Natural killer cell (primary cell): ENCODE results near the gene ZNF451. TPM values are rescaled to one million over a fixed set of nuclear protein-coding genes. Genes with fewer than 3 reads are reported as not detected.

Experiments used
- ATAC-seq, 3 donors: fragments of 150-1000 bp in 2 of 3; fragments of 200-7000 bp in 1 of 3; cut with Tn5 transposase; 1 replicate in 1 of 3; 2 replicates in 2 of 3; pipeline ENCODE4 v1.10.0; 2021; ENCODE audit warnings: mild to moderate bottlenecking in 2 of 3, moderate library complexity in 2 of 3
- DNase-seq, 2 donors: peaks; one replicate each; pipeline versions ENCODE4 v3.0.0 to v3.0.0-alpha.2; 2013 to 2021; ENCODE audit warnings: mixed read lengths in 1 of 2
- H3K27ac ChIP-seq: one replicate; pipeline ENCODE4 v1.5.1; 2013; ENCODE audit warnings: mild to moderate bottlenecking, low read length
- H3K27me3 ChIP-seq: one replicate; pipeline ENCODE4 v1.6.1; 2013; ENCODE audit warnings: low read length; ENCODE audit not compliant: control insufficient read depth, insufficient read depth
- H3K36me3 ChIP-seq: one replicate; pipeline ENCODE4 v1.6.1; 2013; ENCODE audit warnings: low read length; ENCODE audit not compliant: control insufficient read depth, insufficient read depth
- H3K4me1 ChIP-seq: one replicate; pipeline ENCODE4 v1.6.1; 2013; ENCODE audit warnings: low read length; ENCODE audit not compliant: control insufficient read depth, insufficient read depth
- H3K4me3 ChIP-seq: one replicate; pipeline ENCODE4 v1.5.1; 2013; ENCODE audit warnings: low read length
- H3K9me3 ChIP-seq: one replicate; pipeline ENCODE4 v1.6.1; 2013; ENCODE audit warnings: low read length; ENCODE audit not compliant: control insufficient read depth, insufficient read depth
- H3K27ac Mint-ChIP-seq, 2 donors: one replicate each; pipeline ENCODE4 v1.8.0; 2022; ENCODE audit warnings: mild to moderate bottlenecking in 2 of 2, mixed read lengths in 2 of 2, moderate library complexity in 1 of 2
- H3K27me3 Mint-ChIP-seq, 2 donors: one replicate each; pipeline ENCODE4 v1.8.0; 2022; ENCODE audit warnings: low read depth in 2 of 2, mixed read lengths in 2 of 2
- H3K36me3 Mint-ChIP-seq: one replicate; pipeline ENCODE4 v1.8.0; 2022; ENCODE audit warnings: mixed read lengths
- H3K4me1 Mint-ChIP-seq, 2 donors: one replicate each; pipeline ENCODE4 v1.8.0; 2022; ENCODE audit warnings: mixed read lengths in 2 of 2
- H3K4me3 Mint-ChIP-seq: one replicate; pipeline ENCODE4 v1.8.0; 2022; ENCODE audit warnings: mild to moderate bottlenecking, moderate library complexity, mixed read lengths
- H3K9me3 Mint-ChIP-seq, 2 donors: one replicate each; pipeline ENCODE4 v1.8.0; 2022; ENCODE audit warnings: mixed read lengths in 2 of 2
- WGBS: methylation state at CpG from one replicate; pipeline ENCODE4 v1.1.7; 2013; ENCODE audit warnings: missing lambda C conversion rate; ENCODE audit not compliant: insufficient coverage; 5-methylcytosine and 5-hydroxymethylcytosine counted together
- intact Hi-C: fragments of 100-400 bp; cut with micrococcal nuclease; formaldehyde crosslinking; loops from one replicate; pipeline ENCODE4 v1.14.2; 2022
- total RNA-seq, 4 donors: library from RNA; stranded (reverse); fragments of 120-200 nt in 1 of 4; gene quantifications; one replicate each; pipeline versions ENCODE4 v1.2.3 to v1.2.4, GENCODE V29; 2013 to 2022
- TF ChIP-seq, protein P1 (sequence below): fragments of 200-600 bp; IDR thresholded peaks from one replicate; pipeline ENCODE4 v1.8.0; 2022; ENCODE audit warnings: antibody characterized with exemption

ZNF451 gene
- total RNA-seq, 3 donors from 2014 or later (not counting 1 experiment from before 2014, with no cell fraction given), result 121 to 131 (median 122) TPM

DNA sequence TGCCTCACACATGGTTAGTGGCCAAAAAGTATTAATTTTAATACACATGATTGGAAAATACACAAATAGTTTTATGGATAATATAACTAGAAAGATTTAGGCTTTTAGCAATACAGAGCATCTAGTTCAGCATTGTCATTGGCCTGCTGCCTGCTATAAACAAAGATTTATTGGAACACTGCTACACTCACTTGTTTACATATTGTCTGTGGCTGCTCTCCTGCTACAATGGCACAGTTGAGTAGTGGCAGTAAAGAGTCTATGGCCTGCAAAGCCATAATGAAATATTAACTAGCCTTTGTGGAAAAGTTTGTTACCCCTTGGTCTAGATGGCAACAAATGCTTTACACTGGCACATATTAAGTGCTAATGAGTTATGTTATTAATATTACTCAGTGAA is 37.8 kb downstream of the ZNF451 start:
- no peaks in the 10 kb centered on the region for H3K9me3 Mint-ChIP-seq
- no peak overlapping the region for H3K4me3 Mint-ChIP-seq
- peaks cover 29% of the 10 kb centered on the region for H3K36me3 ChIP-seq

DNA sequence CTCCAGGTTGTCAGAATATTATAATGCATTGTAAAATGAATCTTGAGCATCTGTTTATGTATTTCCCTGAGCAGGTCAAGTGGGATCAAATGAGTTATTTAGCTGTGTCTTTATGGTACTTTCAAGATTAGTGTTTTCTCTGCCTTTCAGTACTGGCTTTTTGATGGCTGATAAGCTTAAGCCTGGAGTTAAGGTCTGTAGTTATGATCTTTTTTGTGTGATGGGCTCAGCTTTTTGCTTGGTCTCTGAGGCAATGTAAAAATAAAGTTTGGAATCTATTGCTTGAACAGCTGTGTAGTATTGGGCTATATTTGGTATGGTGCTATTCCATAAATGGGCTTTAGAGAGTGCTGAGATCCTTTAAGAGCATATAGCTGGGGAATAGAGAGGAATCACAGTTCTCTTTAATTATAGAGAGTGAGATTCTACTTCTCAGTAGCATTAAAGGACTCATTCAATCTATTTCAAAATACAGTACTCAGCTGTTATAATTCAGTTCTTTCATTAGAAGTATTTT is 40.7 kb downstream of the ZNF451 start:
- intact Hi-C loops, result no loop called here
- H3K4me3 ChIP-seq, result no peak overlapping the region
- H3K36me3 ChIP-seq, result peaks cover 40% of the 10 kb centered on the region
- no peaks in the 10 kb centered on the region for H3K4me1 ChIP-seq
- H3K36me3 Mint-ChIP-seq, result peaks cover 5% of the 10 kb centered on the region
- no peak for DNase-seq
- TF ChIP-seq, protein P1, sequence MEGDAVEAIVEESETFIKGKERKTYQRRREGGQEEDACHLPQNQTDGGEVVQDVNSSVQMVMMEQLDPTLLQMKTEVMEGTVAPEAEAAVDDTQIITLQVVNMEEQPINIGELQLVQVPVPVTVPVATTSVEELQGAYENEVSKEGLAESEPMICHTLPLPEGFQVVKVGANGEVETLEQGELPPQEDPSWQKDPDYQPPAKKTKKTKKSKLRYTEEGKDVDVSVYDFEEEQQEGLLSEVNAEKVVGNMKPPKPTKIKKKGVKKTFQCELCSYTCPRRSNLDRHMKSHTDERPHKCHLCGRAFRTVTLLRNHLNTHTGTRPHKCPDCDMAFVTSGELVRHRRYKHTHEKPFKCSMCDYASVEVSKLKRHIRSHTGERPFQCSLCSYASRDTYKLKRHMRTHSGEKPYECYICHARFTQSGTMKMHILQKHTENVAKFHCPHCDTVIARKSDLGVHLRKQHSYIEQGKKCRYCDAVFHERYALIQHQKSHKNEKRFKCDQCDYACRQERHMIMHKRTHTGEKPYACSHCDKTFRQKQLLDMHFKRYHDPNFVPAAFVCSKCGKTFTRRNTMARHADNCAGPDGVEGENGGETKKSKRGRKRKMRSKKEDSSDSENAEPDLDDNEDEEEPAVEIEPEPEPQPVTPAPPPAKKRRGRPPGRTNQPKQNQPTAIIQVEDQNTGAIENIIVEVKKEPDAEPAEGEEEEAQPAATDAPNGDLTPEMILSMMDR, result no peak
- no peaks in the 10 kb centered on the region for H3K9me3 ChIP-seq
- H3K4me3 Mint-ChIP-seq, result no peak overlapping the region
- no peaks in the 10 kb centered on the region for H3K4me1 Mint-ChIP-seq
- no peaks in the 10 kb centered on the region for H3K9me3 Mint-ChIP-seq
- no peaks in the 10 kb centered on the region for H3K27me3 ChIP-seq
- ATAC-seq, result no peak
- H3K27ac Mint-ChIP-seq, result no peak overlapping the region
- no peak overlapping the region for H3K27ac ChIP-seq
- no peaks in the 10 kb centered on the region for H3K27me3 Mint-ChIP-seq

More for the DNA sequence above, 37.8 kb downstream of the ZNF451 start:
- intact Hi-C loops, result no loop called here
- TF ChIP-seq, protein P1, result no peak
- Mint-ChIP-seq H3K36me3 (no peaks in the 10 kb centered on the region), H3K4me1 (peaks cover 0 to 5% of the 10 kb centered on the region in 2 donors), H3K27me3 (no peaks in the 10 kb centered on the region), H3K27ac (no peak overlapping the region)
- Histone ChIP-seq H3K27ac (no peak overlapping the region), H3K4me3 (no peak overlapping the region), H3K9me3 (no peaks in the 10 kb centered on the region), H3K4me1 (no peaks in the 10 kb centered on the region), H3K27me3 (no peaks in the 10 kb centered on the region)
- ATAC-seq (no peak), DNase-seq (no peak)

DNA sequence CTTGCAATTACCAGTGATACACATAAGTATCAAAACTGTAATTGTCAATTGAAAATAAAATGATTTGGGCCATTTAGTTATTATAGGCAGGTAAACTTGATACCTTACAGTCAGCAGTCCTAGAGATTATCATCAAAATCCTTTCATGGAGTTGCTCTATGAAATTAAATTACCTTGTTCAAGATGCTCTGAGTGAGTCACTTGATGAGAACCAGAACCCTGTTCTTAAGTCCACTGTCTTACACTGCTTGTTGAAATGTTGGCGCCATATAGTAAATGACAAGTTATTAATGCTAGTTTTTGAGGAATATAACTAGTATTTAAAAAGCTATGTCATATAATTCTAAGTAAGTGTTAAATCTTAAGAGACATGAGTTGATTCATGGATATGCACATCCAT is 45.0 kb downstream of the ZNF451 start:
- WGBS, result 100% methylated on average over 1 of the region's 1 CpG
- Mint-ChIP-seq H3K4me3 (no peak overlapping the region), H3K27me3 (no peaks in the 10 kb centered on the region), H3K27ac (no peak overlapping the region), H3K4me1 (peaks cover 12 to 22% of the 10 kb centered on the region in 2 donors), H3K9me3 (no peaks in the 10 kb centered on the region), H3K36me3 (peaks cover 5% of the 10 kb centered on the region)
- peaks cover 32% of the 10 kb centered on the region for H3K36me3 ChIP-seq
- TF ChIP-seq, protein P1, result no peak
- ATAC-seq, result no peak
- no peaks in the 10 kb centered on the region for H3K9me3 ChIP-seq
- no peak for DNase-seq
- no peaks in the 10 kb centered on the region for H3K4me1 ChIP-seq
- H3K27me3 ChIP-seq, result no peaks in the 10 kb centered on the region
- intact Hi-C loops, result loop anchor here (5.0 kb wide), 1 partner anchor 33 kb away; no protein-coding TSS in a partner anchor
- no peak overlapping the region for H3K4me3 ChIP-seq
- H3K27ac ChIP-seq, result no peak overlapping the region

DNA sequence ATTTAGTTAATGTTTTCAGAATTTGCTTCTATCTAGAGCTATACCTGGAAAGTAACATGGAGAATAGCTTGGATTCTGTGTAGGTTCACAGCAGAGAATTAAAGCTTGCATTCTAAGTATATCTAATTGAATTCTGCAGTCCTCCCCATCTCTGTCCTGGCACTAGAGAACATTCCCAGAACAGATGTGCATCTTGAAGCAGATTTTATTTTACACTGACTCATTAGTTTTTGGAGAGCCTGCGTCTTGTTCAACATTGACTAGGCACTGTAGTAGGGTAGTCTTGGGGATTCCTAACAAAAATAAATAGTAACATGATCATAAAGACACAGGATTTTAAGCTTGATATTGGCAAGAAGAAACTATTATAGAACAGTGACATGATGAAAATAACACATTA is 45.9 kb downstream of the ZNF451 start:
- H3K4me3 ChIP-seq, result no peak overlapping the region
- Mint-ChIP-seq H3K4me1 (peaks cover 12 to 22% of the 10 kb centered on the region in 2 donors), H3K36me3 (peaks cover 5% of the 10 kb centered on the region), H3K27me3 (no peaks in the 10 kb centered on the region), H3K9me3 (no peaks in the 10 kb centered on the region), H3K27ac (peak overlapping the region in 1 of 2 donors; percentile 9), H3K4me3 (no peak overlapping the region)
- no peak overlapping the region for H3K27ac ChIP-seq
- ATAC-seq (no peak), DNase-seq (no peak)
- no peaks in the 10 kb centered on the region for H3K9me3 ChIP-seq
- no peaks in the 10 kb centered on the region for H3K4me1 ChIP-seq
- intact Hi-C loops, result loop anchor here (2.0 to 5.0 kb wide), 2 partner anchors 34 to 37 kb away; partner anchors contain the start of gene BAG2
- WGBS, result no CpG with 5 or more reads among the region's 1 CpG
- no peaks in the 10 kb centered on the region for H3K27me3 ChIP-seq
- TF ChIP-seq, protein P1, result no peak
- H3K36me3 ChIP-seq, result peaks cover 28% of the 10 kb centered on the region
